GM18498 (cell line): Measurements from ENCODE around the gene GATA5.

Experiments used
- ATAC-seq: cut with Tn5 transposase; IDR thresholded peaks from one replicate; pipeline ENCODE4 v1.9.1; 2021; ENCODE audit warnings: mild to moderate bottlenecking, moderate library complexity; ENCODE audit not compliant: unreplicated experiment

GATA5 gene

GRCh38 chr20:62473717-62474603, 1.8 kb downstream of the GATA5 start:
- ATAC-seq = no peak

DNA sequence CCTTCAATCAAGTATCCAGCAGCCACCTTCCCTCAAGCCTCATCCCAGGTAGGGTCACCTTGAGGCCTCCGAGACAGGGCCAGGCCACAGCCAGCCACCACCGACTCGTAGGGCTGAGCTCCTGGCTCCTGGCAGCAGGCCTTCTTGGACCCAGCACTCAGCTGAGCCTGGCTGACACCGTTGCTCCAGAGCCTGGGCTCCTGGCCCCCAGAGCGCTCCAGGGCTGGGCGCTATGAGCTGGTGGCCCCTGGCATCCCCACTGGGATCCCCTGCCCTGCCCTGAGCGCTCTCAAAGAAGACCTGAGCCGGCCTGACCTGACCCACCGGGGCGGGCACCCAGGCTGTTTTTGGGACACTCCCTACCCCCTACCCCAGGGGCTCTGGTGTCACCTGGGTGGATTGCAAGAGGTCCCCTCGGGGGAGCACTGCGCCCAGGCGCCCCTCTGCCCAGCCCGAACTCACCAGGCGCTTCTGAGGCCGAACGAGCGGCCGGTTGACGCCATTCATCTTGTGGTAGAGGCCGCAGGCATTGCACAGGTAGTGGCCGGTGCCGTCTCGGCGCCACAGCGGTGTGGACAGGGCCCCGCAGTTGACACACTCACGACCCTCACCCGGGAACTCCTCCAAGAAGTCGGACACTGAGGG, 2.7 kb downstream of the GATA5 start:
- ATAC-seq = no peak

GRCh38 chr20:62472138-62472940, 3.5 kb downstream of the GATA5 start:
- no peak for ATAC-seq

DNA sequence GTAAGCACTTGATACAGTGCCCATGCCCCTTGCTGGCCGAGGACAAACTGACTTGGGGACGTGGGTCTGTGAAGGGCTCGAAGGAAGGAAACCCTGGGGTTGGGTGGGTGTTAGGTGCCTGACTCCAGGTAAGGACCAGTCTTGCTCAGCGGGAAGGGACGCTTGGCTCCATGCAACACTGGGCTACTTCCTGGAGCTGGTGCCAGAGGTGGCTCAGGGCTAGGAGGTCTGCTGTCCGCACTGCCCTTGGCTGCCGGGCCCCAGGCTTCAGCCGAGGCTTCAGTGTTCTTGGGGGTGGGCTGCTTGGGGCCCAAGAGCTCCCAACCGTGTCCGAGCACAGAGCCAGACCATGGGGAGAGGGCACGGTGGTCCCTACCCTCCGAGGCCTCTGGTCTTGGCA, 5.3 kb downstream of the GATA5 start:
- no peak for ATAC-seq

DNA sequence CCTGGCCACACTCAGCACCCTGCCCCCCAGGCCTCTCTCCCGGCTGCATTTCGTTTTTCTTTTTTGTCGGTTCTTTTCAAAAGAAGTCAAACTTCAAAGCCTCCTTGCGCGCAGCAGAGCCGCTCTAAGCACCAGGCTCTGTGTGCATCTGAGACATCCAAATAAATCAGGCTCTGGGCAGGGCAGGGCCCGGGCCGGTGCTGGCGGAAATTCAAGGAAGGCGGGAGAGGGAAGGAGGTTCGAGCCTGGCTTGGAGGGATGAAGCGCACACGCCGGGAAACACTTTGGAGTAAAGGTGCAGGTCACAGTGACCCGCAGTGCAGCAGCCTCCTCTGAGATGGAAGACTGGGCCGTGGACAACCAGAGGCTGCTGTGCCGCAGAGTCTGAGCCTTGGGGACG, 5.8 kb downstream of the GATA5 start:
- no peak for ATAC-seq

DNA sequence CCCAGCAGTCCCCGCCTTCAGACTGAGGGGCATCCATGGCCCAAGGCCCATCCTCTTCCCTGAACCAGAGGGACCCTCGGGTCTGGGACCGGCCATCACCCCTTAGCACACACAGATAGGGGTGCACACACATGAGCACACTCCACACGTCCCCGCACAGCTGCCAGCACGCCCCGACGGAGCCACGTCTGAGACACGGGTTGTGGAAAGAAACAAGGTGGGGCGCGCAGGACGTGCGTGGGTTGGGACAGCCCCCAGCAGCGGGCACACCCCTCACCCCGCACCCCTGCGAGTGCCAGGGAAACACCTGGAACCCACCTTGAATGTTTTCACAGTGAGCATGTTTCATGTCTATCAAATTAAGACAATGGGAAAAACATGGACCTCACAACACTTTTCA, 6.4 kb downstream of the GATA5 start:
- no peak for ATAC-seq

DNA sequence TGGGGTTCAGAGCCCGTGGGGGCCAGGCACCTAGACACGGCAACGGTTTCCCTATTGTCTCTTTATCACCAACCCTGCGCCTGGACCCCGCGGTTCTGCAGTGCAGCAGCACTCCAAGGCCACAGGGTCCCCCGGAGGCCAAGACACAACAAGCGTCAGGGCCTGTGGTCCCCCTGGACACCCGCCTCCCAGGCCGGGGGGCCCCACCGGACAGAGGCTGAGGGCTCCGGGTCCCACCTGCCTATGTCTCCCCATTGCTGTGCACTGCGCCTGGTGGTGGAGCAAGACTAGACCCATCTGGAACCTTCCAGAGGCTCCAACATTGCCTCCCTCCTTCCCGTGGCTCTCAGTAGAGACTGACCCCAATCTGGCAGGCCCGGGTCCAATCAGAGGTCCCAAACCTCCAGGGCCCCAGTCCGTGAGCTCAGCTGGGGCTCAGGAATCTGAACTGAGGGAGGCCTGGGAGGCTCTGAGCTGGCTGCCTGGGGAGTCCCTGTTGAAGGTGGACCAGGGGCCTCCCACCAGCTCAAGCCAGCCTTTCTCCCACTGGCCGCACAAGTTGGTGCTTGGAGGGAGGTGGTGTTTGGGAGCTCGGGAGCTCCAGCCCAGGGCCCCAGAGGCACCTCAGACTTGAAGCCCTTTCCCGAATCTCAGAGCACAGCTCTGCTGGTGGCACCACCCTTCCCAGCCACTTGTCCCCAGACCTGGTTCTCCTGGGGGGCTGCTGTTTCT, 8.8 kb downstream of the GATA5 start:
- ATAC-seq = no peak

DNA sequence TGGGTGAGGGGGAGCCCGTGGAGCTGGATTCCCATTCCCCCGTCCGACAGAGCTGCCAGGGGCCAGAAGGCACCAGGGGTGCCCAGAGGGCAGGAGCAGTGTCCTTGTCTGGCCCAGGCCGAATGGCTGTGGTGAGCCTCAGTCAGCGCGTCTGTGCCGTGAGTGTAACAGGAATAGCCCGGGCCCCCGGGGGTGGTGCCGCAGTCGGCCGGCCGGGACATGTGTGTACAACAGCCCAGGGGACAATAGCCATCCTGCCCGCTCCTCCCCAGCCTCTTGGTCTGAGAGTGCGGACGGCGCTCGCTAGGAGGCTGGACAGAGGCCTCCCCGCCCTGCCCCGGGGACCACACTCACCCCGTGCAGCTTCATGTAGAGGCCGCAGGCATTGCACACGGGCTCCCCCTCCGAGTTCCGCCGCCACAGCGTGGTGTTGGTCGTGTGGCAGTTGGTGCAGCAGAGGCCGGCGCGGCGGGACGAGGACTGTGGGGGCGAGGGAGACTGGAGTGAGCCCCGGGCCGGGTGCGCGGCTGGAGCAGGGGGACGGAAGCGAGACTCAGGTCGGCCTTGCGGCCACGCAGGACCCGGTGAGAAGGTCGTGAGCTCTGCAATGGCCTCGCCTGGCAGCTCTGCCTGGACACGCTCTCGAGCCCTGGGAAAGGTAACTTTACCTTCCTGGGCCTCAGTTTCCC, 9.6 kb downstream of the GATA5 start:
- no peak for ATAC-seq

DNA sequence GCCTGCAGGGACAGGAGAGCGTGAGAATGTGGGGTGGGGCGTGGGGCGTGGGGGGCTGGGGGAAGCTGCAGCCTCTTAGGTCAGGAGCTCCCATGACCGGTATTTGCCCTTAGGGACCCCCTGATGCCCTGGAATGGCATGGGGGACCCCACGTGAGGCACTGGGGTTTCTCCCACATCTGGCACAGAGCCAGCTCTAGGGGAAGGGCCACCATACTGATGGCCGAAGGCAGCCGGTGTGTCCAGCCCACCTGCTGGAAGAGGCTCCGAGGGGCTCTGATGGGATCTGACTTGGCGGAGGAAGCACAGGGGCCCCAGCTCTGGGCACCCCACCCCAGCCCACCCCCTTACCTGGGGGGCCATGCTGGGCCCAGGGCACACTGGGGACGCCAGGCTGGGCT, 10.8 kb downstream of the GATA5 start:
- no peak for ATAC-seq

GRCh38 chr20:62464425-62464770, 11.4 kb downstream of the GATA5 start:
- ATAC-seq = no peak

DNA sequence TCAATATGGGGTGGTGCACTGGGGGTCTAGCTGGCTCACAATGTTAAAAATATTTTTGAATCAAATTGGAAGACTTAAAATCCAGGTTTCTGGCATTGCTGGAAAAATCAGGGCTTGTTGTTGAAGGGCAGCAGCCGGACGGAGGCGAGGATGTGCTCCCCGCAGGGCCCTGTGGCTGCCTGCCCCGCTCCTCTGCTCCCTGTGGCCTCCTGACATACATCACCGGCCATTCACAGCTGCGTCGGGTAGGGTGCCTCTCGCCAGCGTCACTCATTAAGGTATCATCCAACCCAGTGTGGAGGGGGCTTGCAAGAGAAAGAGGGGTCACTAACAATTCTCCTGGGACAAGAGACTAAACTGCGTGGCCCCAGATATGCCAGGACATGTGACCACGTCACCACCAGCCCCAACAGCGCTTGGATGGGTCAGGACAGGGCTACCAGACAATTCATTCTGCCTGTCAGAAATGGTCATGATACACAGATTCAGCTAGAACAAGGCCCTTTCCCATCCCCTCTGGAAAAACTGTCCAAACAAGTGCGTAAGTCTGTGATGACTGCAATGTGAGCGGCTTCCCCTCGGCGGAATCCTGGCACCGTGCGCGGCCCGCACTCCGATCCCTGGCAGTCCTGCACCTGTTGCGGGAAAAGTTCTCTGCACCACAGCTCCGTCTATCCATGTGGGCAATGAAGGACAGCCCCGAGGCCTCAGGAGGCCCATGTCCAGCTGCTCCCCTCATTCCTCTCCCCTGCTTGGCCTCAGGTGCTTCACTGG, 12.0 kb downstream of the GATA5 start:
- no peak for ATAC-seq

DNA sequence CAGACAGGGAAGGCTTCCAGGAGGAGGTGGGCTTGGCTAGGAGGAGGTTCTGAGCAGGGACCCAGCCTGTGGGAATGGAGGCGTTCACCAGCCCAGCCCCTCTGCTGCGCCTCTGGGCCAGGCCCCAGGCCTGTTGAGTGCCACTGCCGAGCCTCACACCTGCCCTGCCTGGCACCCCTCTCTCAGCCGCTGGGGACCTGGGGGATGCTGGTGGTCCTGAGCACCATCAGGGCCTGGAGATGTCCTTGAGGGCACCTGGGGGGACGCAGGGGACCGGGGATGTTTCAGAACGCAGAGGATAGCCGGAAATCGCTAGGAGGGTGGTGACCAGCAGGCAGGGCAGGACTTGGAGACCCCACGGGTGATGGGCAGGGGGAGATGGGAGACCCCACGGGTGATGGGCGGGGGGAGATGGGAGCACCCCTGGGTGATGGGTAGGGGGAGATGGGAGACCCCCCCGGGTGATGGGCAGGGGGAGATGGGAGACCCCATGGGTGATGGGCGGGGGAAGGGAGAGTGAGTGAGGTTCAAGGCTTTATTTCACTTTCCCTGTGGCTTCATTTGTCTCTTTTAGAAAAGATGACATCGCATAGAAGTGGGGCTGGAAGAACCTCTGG, 12.7 kb downstream of the GATA5 start:
- ATAC-seq = no peak

- ATAC-seq = no peak
Observed at GRCh38 chr20:62461834-62462233, 14.0 kb downstream of the GATA5 start.

GRCh38 chr20:62461157-62461556, 14.6 kb downstream of the GATA5 start:
- no peak for ATAC-seq

DNA sequence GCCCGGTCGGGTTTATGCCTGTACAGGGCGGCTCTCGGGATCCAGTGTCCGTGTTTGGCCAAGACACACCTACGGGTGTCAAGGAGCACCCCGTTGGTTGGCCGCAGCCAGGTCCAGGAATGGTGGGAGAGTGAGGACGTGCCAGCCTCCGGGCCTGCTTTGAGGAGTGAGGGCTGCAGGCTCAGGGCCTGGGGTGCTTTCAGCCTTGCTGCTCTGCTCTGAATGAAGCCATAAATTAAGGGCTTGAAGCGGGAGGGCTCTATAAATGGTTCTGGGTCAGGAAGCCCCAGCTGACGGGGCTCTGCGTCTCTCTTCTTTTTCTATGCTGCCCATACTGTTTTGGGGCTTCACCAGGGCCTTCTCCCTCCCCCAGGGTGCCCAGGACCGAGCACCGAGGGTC, 15.1 kb downstream of the GATA5 start:
- no peak for ATAC-seq

DNA sequence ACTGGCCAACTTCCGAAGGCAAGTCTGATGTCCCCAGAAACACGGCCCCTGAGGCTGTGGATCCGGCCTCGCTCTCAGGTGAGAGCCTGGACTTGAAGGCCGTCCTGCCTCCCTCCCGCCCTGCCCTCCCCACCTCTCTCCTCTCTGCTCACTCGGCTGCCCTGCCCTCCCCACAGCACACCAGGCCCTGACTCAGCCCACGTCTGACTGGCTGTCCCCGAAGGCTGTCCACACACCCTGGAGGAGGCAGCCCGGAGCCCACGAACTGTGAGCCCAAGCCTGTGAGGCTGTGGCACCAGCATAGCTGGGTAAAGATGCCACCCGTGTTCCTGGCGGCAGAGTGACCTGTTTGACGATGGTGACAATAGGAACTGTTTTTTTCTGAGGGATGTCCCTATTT, 16.3 kb downstream of the GATA5 start:
- ATAC-seq = no peak

- no peak for ATAC-seq
Observed at GRCh38 chr20:62458275-62459251, 17.2 kb downstream of the GATA5 start.

GRCh38 chr20:62457831-62458230, 18.0 kb downstream of the GATA5 start:
- ATAC-seq = no peak
